GM12891 (cell line): ENCODE measurements around the gene CARD11.
"Not testable (repeated sequence)": the region's sequence is repeated elsewhere in the genome, so short reads cannot be mapped to it uniquely, and the experiment has no call there.

Source experiments
- DNase-seq: peaks from one replicate; pipeline ENCODE4 v3.0.0; 2011; ENCODE audit warnings: low spot score; ENCODE audit not compliant: insufficient read length
- FAIRE-seq: peaks from 2 replicates; lab custom pipeline; 2011; peaks lifted over from hg19 to GRCh38; lab: Jason Lieb, UNC
- PAX5 ChIP-seq: IDR thresholded peaks from 2 replicates; pipeline ENCODE4 v1.6.1; 2011; ENCODE audit warnings: low read length, moderate library complexity, mild to moderate bottlenecking; ENCODE audit not compliant: insufficient read depth, severe bottlenecking
- POLR2A ChIP-seq: IDR thresholded peaks from 2 replicates; pipeline ENCODE4 v1.6.1; 2011; ENCODE audit warnings: low read depth, low read length, control low read depth
- POLR2AphosphoS5 ChIP-seq: IDR thresholded peaks from 2 replicates; pipeline ENCODE4 v1.6.1; 2011; ENCODE audit warnings: low read depth, low read length, control low read depth
- POU2F2 ChIP-seq: IDR thresholded peaks from 2 replicates; pipeline ENCODE4 v1.6.1; 2011; ENCODE audit warnings: low read depth, mild to moderate bottlenecking, control low read depth, low read length, moderate library complexity
- SPI1 ChIP-seq: IDR thresholded peaks from 2 replicates; pipeline ENCODE4 v1.6.1; 2011; ENCODE audit warnings: low read depth, low read length, control low read depth
- TAF1 ChIP-seq: IDR thresholded peaks from 2 replicates; pipeline ENCODE4 v1.6.1; 2011; ENCODE audit warnings: low read depth, low read length, control low read depth

CARD11 gene

GRCh38 chr7:3027005-3027845 lies 16.4 kb downstream of the CARD11 start:
- no peak for TF ChIP-seq POLR2A
- no peak for TF ChIP-seq PAX5
- no peak for TF ChIP-seq POLR2AphosphoS5
- no peak for TF ChIP-seq TAF1
- no peak for TF ChIP-seq SPI1
- no peak for TF ChIP-seq POU2F2
- peak; percentile 13 for FAIRE-seq

GRCh38 chr7:3025616-3026015 lies 18.1 kb downstream of the CARD11 start:
- DNase-seq (no peak), FAIRE-seq (no peak)
- TF ChIP-seq POLR2A (no peak), SPI1 (no peak), TAF1 (no peak), PAX5 (no peak), POLR2AphosphoS5 (no peak), POU2F2 (no peak)

More at GRCh38 chr7:3027005-3027845, 16.4 kb downstream of the CARD11 start:
- no peak for DNase-seq

- no peak for TF ChIP-seq POU2F2
- no peak for TF ChIP-seq PAX5
- no peak for TF ChIP-seq POLR2AphosphoS5
- no peak for TF ChIP-seq SPI1
- no peak for TF ChIP-seq TAF1
- TF ChIP-seq POLR2A = no peak
- DNase-seq = no peak
- FAIRE-seq = no peak
These were observed 21.8 kb downstream of the CARD11 start for GRCh38 chr7:3021825-3022224.

- DNase-seq, FAIRE-seq: not testable (repeated sequence)
These were observed 22.4 kb downstream of the CARD11 start for GRCh38 chr7:3021224-3021623.

GRCh38 chr7:3020416-3020815 lies 23.3 kb downstream of the CARD11 start:
- TF ChIP-seq SPI1 (no peak), PAX5 (no peak), POU2F2 (no peak), POLR2A (no peak), POLR2AphosphoS5 (no peak), TAF1 (no peak)
- DNase-seq = no peak
- peak; percentile 51 for FAIRE-seq

- FAIRE-seq = no peak
These were observed 23.9 kb downstream of the CARD11 start for GRCh38 chr7:3019801-3020200.

GRCh38 chr7:3013975-3014792 lies 29.5 kb downstream of the CARD11 start:
- DNase-seq (no peak), FAIRE-seq (no peak)
- no peak for TF ChIP-seq POLR2AphosphoS5

More at GRCh38 chr7:3019801-3020200, 23.9 kb downstream of the CARD11 start:
- TF ChIP-seq POLR2AphosphoS5 (no peak), TAF1 (no peak), POLR2A (no peak), SPI1 (no peak)
- DNase-seq = no peak

- FAIRE-seq (peak; percentile 23), DNase-seq (no peak)
- TF ChIP-seq PAX5 = no peak
- TF ChIP-seq POLR2A = no peak
- no peak for TF ChIP-seq SPI1
- no peak for TF ChIP-seq POLR2AphosphoS5
- TF ChIP-seq POU2F2 = no peak
- TF ChIP-seq TAF1 = no peak
These were observed 32.3 kb downstream of the CARD11 start for GRCh38 chr7:3011211-3011852.

GRCh38 chr7:3010161-3010560 lies 33.5 kb downstream of the CARD11 start:
- FAIRE-seq (no peak), DNase-seq (no peak)
- no peak for TF ChIP-seq TAF1
- no peak for TF ChIP-seq PAX5
- TF ChIP-seq SPI1 = no peak
- TF ChIP-seq POU2F2 = no peak

- DNase-seq (no peak), FAIRE-seq (no peak)
- TF ChIP-seq PAX5 (no peak), SPI1 (no peak), TAF1 (no peak), POU2F2 (no peak), POLR2A (no peak), POLR2AphosphoS5 (no peak)
These were observed 34.6 kb downstream of the CARD11 start for GRCh38 chr7:3009086-3009485.

- no peak for FAIRE-seq
- TF ChIP-seq POLR2A (no peak), POLR2AphosphoS5 (no peak), POU2F2 (no peak), SPI1 (no peak)
These were observed 35.3 kb downstream of the CARD11 start for GRCh38 chr7:3008386-3008785.

More at GRCh38 chr7:3008386-3008785, 35.3 kb downstream of the CARD11 start:
- DNase-seq = no peak
